HG03439 (cell line): ENCODE measurements around the gene C5orf22.
"Not testable (repeated sequence)": the region's sequence is repeated elsewhere in the genome, so short reads cannot be mapped to it uniquely, and the experiment has no call there.

Experiments used
- ATAC-seq: cut with Tn5 transposase; IDR thresholded peaks from one replicate; pipeline ENCODE4 v1.9.1; 2021; ENCODE audit warnings: mild to moderate bottlenecking, moderate library complexity; ENCODE audit not compliant: unreplicated experiment

C5orf22 gene

GRCh38 chr5:31598640-31599611, 66.8 kb downstream of the C5orf22 start:
- no peak for ATAC-seq

GRCh38 chr5:31602305-31602704, 70.2 kb downstream of the C5orf22 start:
- not testable (repeated sequence) for ATAC-seq

- ATAC-seq, result no peak
Observed at GRCh38 chr5:31604240-31604639, 72.1 kb downstream of the C5orf22 start.

GRCh38 chr5:31604644-31605043, 72.5 kb downstream of the C5orf22 start:
- ATAC-seq, result no peak
